Endothelial cell (in vitro differentiated cells): Measurements from ENCODE around the gene NFE2L2. TPM values are rescaled to one million over a fixed set of nuclear protein-coding genes. Genes with fewer than 3 reads are reported as not detected.

Source experiments
- DNase-seq: peaks from one replicate; pipeline ENCODE4 v3.0.0; 2021; ENCODE audit warnings: low spot score
- H3K27ac Mint-ChIP-seq: one replicate; pipeline ENCODE4 v1.8.0; 2021; ENCODE audit warnings: mixed read lengths, inconsistent platforms; ENCODE audit not compliant: unreplicated experiment
- H3K27me3 Mint-ChIP-seq: one replicate; pipeline ENCODE4 v1.8.0; 2021; ENCODE audit warnings: mild to moderate bottlenecking, moderate library complexity, mixed read lengths, inconsistent platforms; ENCODE audit not compliant: unreplicated experiment
- H3K36me3 Mint-ChIP-seq: one replicate; pipeline ENCODE4 v1.8.0; 2021; ENCODE audit warnings: mild to moderate bottlenecking, low read depth, mixed read lengths, inconsistent platforms; ENCODE audit not compliant: unreplicated experiment
- H3K4me1 Mint-ChIP-seq: one replicate; pipeline ENCODE4 v1.8.0; 2021; ENCODE audit warnings: mild to moderate bottlenecking, mixed read lengths, inconsistent platforms; ENCODE audit not compliant: unreplicated experiment
- H3K4me3 Mint-ChIP-seq: one replicate; pipeline ENCODE4 v1.8.0; 2021; ENCODE audit warnings: mild to moderate bottlenecking, mixed read lengths, inconsistent platforms; ENCODE audit not compliant: unreplicated experiment
- H3K9me3 Mint-ChIP-seq: one replicate; pipeline ENCODE4 v1.8.0; 2021; ENCODE audit warnings: mixed read lengths, inconsistent platforms; ENCODE audit not compliant: unreplicated experiment
- total RNA-seq: library from RNA; stranded (reverse); fragmentation: NEBNext Ultra II Directional; extraction: Animal tissue kit (Norgen Biotek cat#: 25700); gene quantifications from one replicate; pipeline ENCODE4 v1.2.1, GENCODE V29; 2021; ENCODE audit not compliant: unreplicated experiment
- TF ChIP-seq, protein P1 (sequence below): fragments of 200-600 bp; sonication (generic); IDR thresholded peaks from one replicate; pipeline ENCODE4 v1.5.0; 2021; ENCODE audit warnings: antibody characterized with exemption; ENCODE audit not compliant: unreplicated experiment

NFE2L2 gene
- total RNA-seq, 1 donor from 2014 or later: 50.6 TPM

DNA sequence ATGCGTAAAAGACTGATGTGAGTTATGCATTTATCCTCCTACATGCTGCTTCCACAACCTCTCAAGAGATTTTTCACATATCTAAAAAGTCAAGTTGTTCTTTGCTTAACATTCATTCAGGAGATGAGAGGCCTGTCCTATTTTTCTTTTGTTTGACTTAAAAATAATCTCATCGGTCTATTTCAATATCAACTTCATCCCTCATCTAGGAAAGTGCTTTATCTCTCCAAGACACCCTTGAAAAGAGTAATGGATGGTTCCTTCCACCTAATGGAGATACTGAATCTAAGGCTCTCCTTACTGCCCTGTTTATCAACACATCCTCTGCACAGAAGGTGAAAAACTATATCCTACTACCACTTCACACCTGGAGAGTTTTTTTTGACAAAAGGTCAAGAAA, 2.4 kb downstream of the NFE2L2 start:
- H3K9me3 Mint-ChIP-seq: no peaks in the 10 kb centered on the region
- TF ChIP-seq, protein P1, sequence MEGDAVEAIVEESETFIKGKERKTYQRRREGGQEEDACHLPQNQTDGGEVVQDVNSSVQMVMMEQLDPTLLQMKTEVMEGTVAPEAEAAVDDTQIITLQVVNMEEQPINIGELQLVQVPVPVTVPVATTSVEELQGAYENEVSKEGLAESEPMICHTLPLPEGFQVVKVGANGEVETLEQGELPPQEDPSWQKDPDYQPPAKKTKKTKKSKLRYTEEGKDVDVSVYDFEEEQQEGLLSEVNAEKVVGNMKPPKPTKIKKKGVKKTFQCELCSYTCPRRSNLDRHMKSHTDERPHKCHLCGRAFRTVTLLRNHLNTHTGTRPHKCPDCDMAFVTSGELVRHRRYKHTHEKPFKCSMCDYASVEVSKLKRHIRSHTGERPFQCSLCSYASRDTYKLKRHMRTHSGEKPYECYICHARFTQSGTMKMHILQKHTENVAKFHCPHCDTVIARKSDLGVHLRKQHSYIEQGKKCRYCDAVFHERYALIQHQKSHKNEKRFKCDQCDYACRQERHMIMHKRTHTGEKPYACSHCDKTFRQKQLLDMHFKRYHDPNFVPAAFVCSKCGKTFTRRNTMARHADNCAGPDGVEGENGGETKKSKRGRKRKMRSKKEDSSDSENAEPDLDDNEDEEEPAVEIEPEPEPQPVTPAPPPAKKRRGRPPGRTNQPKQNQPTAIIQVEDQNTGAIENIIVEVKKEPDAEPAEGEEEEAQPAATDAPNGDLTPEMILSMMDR: no peak
- H3K4me3 Mint-ChIP-seq: peak overlapping the region; percentile 99
- no peak overlapping the region for H3K27ac Mint-ChIP-seq
- no peak for DNase-seq
- peaks cover 34% of the 10 kb centered on the region for H3K4me1 Mint-ChIP-seq
- H3K27me3 Mint-ChIP-seq: peaks cover 6% of the 10 kb centered on the region
- H3K36me3 Mint-ChIP-seq: peaks cover 9% of the 10 kb centered on the region

DNA sequence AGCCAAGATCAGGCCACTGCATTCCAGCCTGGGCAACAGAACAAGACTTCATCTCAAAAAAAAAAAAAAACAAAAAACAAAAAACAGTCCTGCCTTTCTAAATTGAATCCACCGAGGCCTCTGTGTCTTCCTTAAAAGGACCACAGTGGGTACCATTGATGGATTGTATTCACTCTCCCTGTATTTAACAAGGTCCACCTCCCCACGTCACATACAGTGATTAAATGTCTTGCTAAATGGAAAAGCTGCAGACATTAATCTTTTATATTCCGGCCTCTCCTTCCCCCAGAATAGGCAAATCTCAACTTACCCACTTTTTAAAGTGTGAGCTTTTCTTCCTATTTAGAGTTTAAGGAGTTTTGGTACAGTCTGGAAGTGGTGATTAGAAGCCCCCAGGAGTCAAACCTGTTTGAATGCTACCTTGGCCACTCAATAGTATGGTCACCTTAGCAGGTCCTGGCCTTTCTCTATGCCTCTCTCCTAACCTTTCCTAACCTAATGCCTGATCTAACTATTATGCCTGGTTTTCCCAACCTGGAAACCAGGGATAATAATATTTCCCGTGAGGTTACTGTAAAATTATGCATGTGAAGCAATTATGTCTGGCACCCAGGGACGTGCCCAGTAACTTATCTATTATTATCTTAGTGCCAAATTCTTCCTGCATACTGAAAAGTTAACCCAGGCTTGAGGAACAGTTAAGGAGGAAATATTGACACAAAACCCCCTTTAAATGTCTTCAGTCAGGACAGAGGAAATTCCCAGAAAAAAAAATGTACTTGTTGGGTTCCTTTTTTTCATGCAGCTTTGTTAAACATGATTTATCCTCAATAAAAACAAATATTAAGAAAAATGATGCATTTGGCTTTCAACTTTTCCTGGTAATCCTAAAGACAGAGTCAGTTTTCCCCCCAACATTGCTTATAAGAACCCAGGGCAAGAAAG, 3.1 kb downstream of the NFE2L2 start:
- Mint-ChIP-seq H3K27ac (no peak overlapping the region), H3K4me1 (peaks cover 39% of the 10 kb centered on the region)
- DNase-seq: no peak

DNA sequence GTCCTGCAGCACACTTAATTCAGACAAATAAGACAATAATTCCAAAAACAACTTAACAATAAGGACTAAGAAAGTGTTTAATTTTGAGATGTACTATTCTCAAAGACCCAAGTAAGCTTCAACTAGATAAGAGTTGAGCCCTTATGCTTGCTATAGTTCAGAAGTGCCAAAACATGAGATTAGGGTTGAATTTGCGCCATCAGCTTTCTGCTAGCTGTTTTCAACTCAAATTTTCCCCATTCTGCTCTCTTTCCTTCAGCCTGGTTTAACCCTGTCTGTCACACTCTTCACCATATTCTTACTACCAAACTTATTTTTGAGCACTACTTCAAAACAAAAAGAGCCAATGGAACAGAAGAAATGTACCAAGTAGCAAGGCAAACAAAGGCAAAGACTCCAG, 4.1 kb downstream of the NFE2L2 start:
- TF ChIP-seq, protein P1: no peak
- Mint-ChIP-seq H3K9me3 (no peaks in the 10 kb centered on the region), H3K4me1 (peaks cover 32% of the 10 kb centered on the region), H3K27ac (no peak overlapping the region), H3K4me3 (no peak overlapping the region), H3K27me3 (peaks cover 6% of the 10 kb centered on the region), H3K36me3 (peaks cover 9% of the 10 kb centered on the region)
- no peak for DNase-seq

More for the DNA sequence above, 3.1 kb downstream of the NFE2L2 start:
- Mint-ChIP-seq H3K36me3 (peaks cover 9% of the 10 kb centered on the region), H3K27me3 (peaks cover 6% of the 10 kb centered on the region), H3K9me3 (no peaks in the 10 kb centered on the region), H3K4me3 (peak overlapping the region; percentile 99)
- TF ChIP-seq, protein P1: no peak

DNA sequence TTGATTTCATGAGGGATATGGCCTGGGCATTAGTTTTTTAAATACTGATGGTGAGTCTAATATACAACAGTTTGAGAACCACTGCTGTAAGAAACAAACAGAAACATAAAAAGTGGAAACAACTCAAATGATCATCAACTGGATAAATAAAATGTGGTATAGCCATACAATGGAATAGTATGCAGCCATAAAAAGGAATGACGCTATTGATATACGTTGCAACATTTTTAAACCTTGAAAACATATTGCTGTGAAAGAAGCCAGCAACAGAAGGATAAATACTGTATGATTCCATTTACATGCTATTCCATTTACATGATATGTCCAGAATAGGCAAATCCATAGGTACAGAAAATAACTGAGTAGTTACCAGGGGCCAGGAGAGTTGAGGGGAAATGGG, 6.5 kb downstream of the NFE2L2 start:
- no peak for DNase-seq
- H3K4me3 Mint-ChIP-seq: no peak overlapping the region
- H3K9me3 Mint-ChIP-seq: no peaks in the 10 kb centered on the region
- H3K27me3 Mint-ChIP-seq: peaks cover under 1% of the 10 kb centered on the region
- TF ChIP-seq, protein P1: no peak
- peak overlapping the region; percentile 15 for H3K27ac Mint-ChIP-seq
- peaks cover 6% of the 10 kb centered on the region for H3K36me3 Mint-ChIP-seq
- H3K4me1 Mint-ChIP-seq: peaks cover 49% of the 10 kb centered on the region

DNA sequence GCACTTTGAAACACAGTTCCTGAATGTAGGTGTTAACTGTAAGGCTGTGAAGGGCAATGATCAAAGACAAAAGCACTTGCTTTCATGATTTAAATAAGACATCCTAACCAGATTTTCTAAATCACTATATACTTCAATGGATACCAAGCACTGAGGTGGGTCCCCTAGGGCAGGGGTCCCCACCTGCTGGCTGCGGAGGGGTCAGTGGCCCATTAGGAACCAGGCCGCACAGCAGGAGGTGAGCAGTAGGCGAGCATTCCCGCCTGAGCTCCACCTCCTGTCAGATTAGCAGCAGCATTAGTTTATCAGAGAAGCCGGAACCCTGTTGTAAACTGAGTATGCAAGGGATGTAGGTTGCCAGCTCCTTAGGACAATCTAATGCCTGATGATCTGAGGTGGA, 7.1 kb downstream of the NFE2L2 start:
- Mint-ChIP-seq H3K36me3 (peaks cover 5% of the 10 kb centered on the region), H3K27me3 (no peaks in the 10 kb centered on the region), H3K27ac (no peak overlapping the region), H3K4me3 (no peak overlapping the region), H3K9me3 (no peaks in the 10 kb centered on the region), H3K4me1 (peaks cover 55% of the 10 kb centered on the region)
- TF ChIP-seq, protein P1: no peak
- no peak for DNase-seq
